GM18867 (cell line): ENCODE measurements around the gene CCDC57.

Experiments
- ATAC-seq: cut with Tn5 transposase; IDR thresholded peaks from one replicate; pipeline ENCODE4 v1.9.1; 2021; ENCODE audit warnings: mild to moderate bottlenecking, moderate library complexity; ENCODE audit not compliant: unreplicated experiment

The CCDC57 gene

DNA sequence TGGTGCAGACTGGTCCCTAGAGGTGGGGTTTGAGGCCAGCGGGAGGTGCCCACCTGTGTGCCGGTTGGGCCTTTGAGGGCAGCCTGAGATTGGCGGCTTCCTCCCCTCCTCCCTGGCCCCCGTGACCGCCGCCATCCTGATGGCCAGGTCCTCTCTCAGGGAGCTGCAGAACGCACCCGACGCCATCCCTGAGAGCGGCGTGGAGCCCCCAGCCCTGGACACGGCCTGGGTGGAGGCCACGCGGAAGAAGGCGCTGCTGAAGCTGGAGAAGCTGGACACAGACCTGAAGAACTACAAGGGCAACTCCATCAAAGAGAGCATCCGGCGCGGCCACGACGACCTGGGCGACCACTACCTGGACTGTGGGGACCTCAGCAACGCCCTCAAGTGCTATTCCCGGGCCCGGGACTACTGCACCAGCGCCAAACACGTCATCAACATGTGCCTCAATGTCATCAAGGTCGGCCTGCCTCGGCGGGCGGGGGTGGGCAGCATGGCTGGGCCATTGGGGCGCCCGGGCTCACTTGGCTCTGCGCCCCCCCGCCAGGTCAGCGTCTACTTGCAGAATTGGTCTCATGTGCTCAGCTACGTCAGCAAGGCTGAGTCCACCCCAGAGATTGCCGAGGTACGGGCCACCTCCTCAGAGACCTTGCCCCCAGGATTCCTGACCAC, 158.2 kb downstream of the CCDC57 start:
- no peak for ATAC-seq

DNA sequence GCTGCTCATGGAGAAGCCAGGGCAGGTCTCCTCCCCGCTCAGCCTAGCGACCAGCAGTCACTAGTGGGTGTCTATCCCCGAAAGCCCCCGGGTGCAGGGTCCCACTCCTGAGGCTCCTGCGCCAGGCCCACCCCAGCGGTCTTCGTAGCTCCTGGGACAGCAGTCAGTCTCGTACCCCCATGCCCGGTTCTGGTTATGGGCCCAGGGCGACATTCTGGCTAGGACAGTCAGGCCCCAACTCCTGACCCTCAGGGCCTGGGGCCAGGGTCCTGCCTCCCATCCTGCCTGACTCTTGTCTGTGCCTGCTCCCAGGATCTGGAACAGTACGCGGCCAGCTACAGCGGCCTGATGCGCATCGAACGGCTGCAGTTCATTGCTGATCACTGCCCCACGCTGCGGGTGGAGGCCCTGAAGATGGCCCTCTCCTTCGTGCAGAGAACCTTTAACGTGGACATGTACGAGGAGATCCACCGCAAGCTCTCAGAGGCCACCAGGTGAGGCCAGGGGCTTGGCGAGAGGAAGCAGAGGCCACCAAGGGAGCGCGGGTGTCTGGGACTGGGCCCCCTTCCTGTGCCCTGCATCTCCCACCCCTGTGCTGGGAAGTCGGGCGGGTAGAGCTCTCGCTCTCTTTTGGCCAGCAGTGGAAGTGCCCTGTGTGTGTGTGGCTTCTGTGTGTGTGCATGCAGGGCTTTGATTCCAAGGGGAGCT, 158.9 kb downstream of the CCDC57 start:
- ATAC-seq = no peak

DNA sequence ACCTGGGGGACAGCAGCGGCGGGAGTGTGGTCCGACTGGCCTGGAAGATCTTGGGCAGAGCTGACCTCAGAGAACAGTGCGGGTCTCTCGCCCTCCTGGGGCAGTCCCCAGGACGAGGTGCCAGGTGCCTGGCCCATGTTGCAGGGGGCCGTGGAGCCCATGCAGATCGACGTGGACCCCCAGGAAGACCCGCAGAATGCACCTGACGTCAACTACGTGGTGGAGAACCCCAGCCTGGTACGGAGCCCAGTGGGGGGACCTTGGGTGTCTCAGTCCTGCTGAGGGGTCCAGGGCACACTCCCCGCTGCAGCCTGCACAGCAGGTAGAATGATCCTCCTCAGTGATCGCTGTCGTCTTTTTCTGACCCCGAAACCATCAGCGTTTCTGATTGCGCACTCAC, 159.5 kb downstream of the CCDC57 start:
- no peak for ATAC-seq

DNA sequence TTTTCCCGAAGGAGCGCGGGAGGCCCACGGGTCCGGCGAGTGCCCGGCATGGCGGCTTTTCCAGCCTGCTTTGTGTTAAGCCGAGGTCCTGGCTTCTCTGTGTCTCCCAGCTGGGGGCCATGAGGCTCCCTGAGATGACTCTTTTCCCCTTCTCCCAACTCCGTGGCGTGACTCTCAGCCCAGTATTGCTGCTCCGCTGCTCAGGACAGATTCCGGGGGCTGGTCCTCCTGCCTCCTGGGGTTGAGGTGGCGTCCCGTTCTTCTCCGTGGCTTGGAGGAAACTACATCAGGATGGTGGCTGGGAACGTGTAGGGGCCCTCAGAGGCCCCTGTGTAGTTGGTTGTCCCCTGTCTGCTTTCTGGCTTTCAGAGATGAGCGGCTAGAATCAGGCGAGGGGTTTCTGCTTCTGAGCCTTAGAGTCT, 160.0 kb downstream of the CCDC57 start:
- no peak for ATAC-seq

DNA sequence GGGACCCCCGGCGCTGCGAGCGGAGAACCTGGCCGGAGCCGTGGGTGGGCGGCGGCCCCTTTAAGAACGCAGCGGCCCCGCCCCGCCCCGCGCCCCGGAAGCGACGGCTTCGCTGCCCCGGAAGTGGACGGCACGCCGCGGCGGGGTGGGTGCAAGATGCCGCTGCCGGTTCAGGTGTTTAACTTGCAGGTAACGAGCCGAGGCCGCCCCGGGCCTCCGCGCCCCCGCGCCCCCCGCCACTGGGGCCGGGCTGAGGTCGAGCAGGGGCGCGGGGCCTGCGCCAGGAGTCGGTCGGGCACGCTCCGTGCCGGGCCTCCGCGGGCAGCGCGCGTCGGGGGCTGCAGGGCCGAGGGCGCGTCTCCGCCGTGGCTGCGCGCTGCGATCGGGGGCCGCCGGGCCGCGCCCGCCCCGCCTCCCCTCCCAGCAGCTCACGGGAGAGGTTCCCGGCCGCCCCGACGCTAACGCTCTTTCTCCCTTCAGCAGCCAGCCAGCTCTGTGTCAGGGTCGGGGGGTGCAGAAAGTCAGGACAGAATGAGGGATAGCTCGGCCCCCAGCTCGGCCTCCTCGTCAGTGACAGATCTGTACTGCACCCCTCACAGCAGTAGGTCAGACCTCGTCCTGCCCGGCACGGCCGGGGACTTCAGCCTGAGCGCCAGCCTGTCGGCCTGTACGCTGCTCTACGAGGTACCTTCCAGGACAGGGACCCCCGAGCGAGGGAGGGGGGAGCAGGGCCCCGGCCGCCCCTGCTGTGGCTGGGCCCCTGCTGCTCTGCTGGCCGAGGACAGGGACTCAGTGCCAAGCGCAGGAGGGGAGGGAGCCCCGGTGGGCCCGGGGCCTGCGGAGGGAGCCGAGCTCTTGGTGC, 160.6 kb downstream of the CCDC57 start, which contains the start of the genes GPS1 and RFNG:
TSS of gene GPS1 (plus strand) at position 123 of the 862 bp plus-strand sequence. CDS start at position 157, 34 bp downstream.
TSS of gene RFNG (minus strand) at position 36 of the 862 bp plus-strand sequence. CDS start 45 bp downstream, outside the sequence.
- ATAC-seq = peak; percentile 50
